HepG2 (cell line): Measurements from ENCODE around the gene ADAM10. TPM values are rescaled to one million over a fixed set of nuclear protein-coding genes. Genes with fewer than 3 reads are reported as not detected.

ENCODE experiments used
- BORCS8-MEF2B ChIP-seq: sonication (generic); formaldehyde crosslinking; IDR thresholded peaks from 2 replicates; pipeline ENCODE4 v1.8.0; 2022; ENCODE audit warnings: mild to moderate bottlenecking, missing genetic modification reagents
- GABPA ChIP-seq, 2 experiments: IDR thresholded peaks; 2 replicates each; pipeline ENCODE4 v1.6.1; 2011 to 2016; ENCODE audit warnings: low read depth in 2 of 2, low read length in 1 of 2, missing biosample characterization in 1 of 2, missing genetic modification characterization in 1 of 2
- MIER3 ChIP-seq: IDR thresholded peaks from 2 replicates; pipeline ENCODE4 v1.6.1; 2016; ENCODE audit warnings: missing compliant biosample characterization, borderline replicate concordance
- TSC22D2 ChIP-seq: sonication (generic); formaldehyde crosslinking; IDR thresholded peaks from 2 replicates; pipeline ENCODE4 v1.5.1; 2020; ENCODE audit warnings: missing genetic modification reagents, mild to moderate bottlenecking, borderline replicate concordance
- XBP1 ChIP-seq: sonication (generic); formaldehyde crosslinking; IDR thresholded peaks from 2 replicates; pipeline ENCODE4 v1.5.0; 2020; ENCODE audit warnings: missing genetic modification reagents
- ZFP41 ChIP-seq: sonication (generic); formaldehyde crosslinking; IDR thresholded peaks from 2 replicates; pipeline ENCODE4 v1.4.0; 2020; ENCODE audit warnings: mild to moderate bottlenecking, missing genetic modification reagents, borderline replicate concordance
- ZFYVE20 ChIP-seq: sonication (generic); formaldehyde crosslinking; IDR thresholded peaks from 2 replicates; pipeline ENCODE4 v1.8.0; 2023; ENCODE audit warnings: low read depth, mild to moderate bottlenecking, moderate library complexity, missing genetic modification reagents, borderline replicate concordance
- ZNF263 ChIP-seq: sonication (generic); formaldehyde crosslinking; IDR thresholded peaks from 2 replicates; pipeline ENCODE4 v1.4.0; 2020; ENCODE audit warnings: missing genetic modification reagents
- polyA plus RNA-seq, 8 experiments: library from polyadenylated mRNA; depleted of rRNA in 3 of 8; stranded (reverse) in 7 of 8; unstranded in 1 of 8; fragments of >200 nt; fragmentation: Illumina TruSeq in 4 of 8; extraction: Trizol in 4 of 8; gene quantifications; 2 replicates each; pipeline versions ENCODE4 v1.2.1 to v1.2.3, GENCODE V29; 2011 to 2016; ENCODE audit warnings: low read depth in 4 of 8, missing spikeins in 1 of 8, mixed read lengths in 1 of 8; ENCODE audit not compliant: insufficient read depth in 1 of 8
- total RNA-seq, 5 experiments: library from RNA; depleted of rRNA; stranded (reverse); fragments of >200 nt; fragmentation: Illumina TruSeq; extraction: Trizol; gene quantifications; 2 replicates each; pipeline ENCODE4 v1.2.3, GENCODE V29; 2016; ENCODE audit warnings: low read depth in 1 of 5
- TF ChIP-seq, protein P1 (sequence below): sonication (generic); formaldehyde crosslinking; IDR thresholded peaks from 2 replicates; pipeline ENCODE4 v1.5.1; 2020; ENCODE audit warnings: mild to moderate bottlenecking, missing genetic modification reagents, borderline replicate concordance
- TF ChIP-seq, protein P2 (sequence below): sonication (generic); formaldehyde crosslinking; IDR thresholded peaks from 2 replicates; pipeline ENCODE4 v1.4.0; 2020; ENCODE audit warnings: missing genetic modification reagents, low read depth, mild to moderate bottlenecking, borderline replicate concordance
- TF ChIP-seq, protein P3 (sequence below): sonication (generic); formaldehyde crosslinking; IDR thresholded peaks from 2 replicates; pipeline ENCODE4 v1.4.0; 2020; ENCODE audit warnings: mild to moderate bottlenecking, missing genetic modification reagents
- TF ChIP-seq, protein P4 (sequence below): sonication (generic); formaldehyde crosslinking; IDR thresholded peaks from 2 replicates; pipeline ENCODE4 v1.9.0; 2021; ENCODE audit warnings: missing genetic modification reagents, borderline replicate concordance
- TF ChIP-seq, protein P5 (sequence below): sonication (generic); formaldehyde crosslinking; IDR thresholded peaks from 2 replicates; pipeline ENCODE4 v1.8.0; 2023; ENCODE audit warnings: mild to moderate bottlenecking, missing genetic modification reagents

The ADAM10 gene
- total and polyA plus RNA-seq, 2 of the 13 experiments (the other 11 are each of a cell fraction or from before 2014, with no cell fraction given) = 92.7 to 125 TPM

DNA sequence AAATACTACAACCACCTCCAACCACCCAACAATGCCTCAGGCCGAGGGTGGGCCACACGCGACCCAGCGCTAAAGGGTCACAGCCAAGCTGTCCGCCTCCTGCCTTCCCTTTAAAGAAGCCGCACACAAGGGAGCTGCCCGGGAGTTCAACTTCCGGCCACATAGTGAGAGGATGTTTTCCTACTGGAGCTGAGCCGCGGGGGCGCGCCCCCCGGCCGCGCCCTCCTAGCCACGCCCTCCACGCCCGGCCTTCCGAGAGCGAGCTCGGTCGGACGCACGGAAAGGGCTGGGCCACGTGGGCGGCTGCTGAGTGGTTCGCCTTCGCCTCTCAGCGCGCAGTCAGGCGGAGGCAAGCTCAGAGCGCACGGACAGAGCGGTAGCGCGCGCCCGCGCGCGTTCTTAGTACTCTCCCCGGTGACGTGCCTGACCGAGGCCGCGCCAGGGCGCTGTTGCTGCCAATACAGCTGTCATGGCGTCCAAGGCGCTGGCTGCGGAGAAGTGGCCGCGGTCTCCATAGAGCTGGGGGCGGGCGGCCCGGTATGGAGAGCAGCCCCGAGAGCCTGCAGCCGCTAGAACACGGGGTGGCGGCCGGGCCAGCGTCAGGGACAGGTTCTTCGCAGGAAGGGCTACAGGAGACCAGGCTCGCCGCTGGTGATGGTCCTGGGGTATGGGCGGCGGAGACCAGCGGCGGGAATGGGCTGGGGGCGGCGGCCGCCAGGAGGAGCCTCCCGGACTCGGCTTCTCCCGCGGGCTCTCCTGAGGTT is 21.5 kb upstream of the ADAM10 start, which contains the start of gene MINDY2 (continued):
- TF ChIP-seq BORCS8-MEF2B (peak; percentile 45; the same call in 1 of the 2 replicates), XBP1 (CRISPR knock-in tag) (no peak), ZFYVE20 (CRISPR knock-in tag) (no peak), MIER3 (peak; percentile 55; the same call in 1 of the 2 replicates), TSC22D2 (CRISPR knock-in tag) (no peak), ZNF263 (CRISPR knock-in tag) (peak; percentile 21; the same call in 1 of the 2 replicates), GABPA (IDR thresholded peaks at IDR 0.05; ENCODE audit: low read depth, low read length) (peak; percentile 50), GABPA (CRISPR knock-in tag; IDR thresholded peaks at IDR 0.05; ENCODE audit: low read depth) (peak; percentile 86), ZFP41 (CRISPR knock-in tag) (no peak)
- TF ChIP-seq, protein P1, sequence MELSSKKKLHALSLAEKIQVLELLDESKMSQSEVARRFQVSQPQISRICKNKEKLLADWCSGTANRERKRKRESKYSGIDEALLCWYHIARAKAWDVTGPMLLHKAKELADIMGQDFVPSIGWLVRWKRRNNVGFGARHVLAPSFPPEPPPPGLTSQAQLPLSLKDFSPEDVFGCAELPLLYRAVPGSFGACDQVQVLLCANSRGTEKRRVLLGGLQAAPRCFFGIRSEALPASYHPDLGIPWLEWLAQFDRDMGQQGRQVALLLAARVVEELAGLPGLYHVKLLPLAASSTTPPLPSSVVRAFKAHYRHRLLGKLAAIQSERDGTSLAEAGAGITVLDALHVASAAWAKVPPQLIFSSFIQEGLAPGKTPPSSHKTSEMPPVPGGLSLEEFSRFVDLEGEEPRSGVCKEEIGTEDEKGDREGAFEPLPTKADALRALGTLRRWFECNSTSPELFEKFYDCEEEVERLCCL (CRISPR knock-in tag) = no peak; the same call in 1 of the 2 replicates
- TF ChIP-seq, protein P2, sequence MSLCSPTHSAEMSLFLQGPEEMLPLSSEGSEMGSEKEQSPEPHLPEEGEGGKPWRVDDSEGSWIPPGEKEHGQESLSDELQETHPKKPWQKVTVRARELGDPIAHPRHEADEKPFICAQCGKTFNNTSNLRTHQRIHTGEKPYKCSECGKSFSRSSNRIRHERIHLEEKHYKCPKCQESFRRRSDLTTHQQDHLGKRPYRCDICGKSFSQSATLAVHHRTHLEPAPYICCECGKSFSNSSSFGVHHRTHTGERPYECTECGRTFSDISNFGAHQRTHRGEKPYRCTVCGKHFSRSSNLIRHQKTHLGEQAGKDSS = peak; percentile 77; the same call in 1 of the 2 replicates
- TF ChIP-seq, protein P3, sequence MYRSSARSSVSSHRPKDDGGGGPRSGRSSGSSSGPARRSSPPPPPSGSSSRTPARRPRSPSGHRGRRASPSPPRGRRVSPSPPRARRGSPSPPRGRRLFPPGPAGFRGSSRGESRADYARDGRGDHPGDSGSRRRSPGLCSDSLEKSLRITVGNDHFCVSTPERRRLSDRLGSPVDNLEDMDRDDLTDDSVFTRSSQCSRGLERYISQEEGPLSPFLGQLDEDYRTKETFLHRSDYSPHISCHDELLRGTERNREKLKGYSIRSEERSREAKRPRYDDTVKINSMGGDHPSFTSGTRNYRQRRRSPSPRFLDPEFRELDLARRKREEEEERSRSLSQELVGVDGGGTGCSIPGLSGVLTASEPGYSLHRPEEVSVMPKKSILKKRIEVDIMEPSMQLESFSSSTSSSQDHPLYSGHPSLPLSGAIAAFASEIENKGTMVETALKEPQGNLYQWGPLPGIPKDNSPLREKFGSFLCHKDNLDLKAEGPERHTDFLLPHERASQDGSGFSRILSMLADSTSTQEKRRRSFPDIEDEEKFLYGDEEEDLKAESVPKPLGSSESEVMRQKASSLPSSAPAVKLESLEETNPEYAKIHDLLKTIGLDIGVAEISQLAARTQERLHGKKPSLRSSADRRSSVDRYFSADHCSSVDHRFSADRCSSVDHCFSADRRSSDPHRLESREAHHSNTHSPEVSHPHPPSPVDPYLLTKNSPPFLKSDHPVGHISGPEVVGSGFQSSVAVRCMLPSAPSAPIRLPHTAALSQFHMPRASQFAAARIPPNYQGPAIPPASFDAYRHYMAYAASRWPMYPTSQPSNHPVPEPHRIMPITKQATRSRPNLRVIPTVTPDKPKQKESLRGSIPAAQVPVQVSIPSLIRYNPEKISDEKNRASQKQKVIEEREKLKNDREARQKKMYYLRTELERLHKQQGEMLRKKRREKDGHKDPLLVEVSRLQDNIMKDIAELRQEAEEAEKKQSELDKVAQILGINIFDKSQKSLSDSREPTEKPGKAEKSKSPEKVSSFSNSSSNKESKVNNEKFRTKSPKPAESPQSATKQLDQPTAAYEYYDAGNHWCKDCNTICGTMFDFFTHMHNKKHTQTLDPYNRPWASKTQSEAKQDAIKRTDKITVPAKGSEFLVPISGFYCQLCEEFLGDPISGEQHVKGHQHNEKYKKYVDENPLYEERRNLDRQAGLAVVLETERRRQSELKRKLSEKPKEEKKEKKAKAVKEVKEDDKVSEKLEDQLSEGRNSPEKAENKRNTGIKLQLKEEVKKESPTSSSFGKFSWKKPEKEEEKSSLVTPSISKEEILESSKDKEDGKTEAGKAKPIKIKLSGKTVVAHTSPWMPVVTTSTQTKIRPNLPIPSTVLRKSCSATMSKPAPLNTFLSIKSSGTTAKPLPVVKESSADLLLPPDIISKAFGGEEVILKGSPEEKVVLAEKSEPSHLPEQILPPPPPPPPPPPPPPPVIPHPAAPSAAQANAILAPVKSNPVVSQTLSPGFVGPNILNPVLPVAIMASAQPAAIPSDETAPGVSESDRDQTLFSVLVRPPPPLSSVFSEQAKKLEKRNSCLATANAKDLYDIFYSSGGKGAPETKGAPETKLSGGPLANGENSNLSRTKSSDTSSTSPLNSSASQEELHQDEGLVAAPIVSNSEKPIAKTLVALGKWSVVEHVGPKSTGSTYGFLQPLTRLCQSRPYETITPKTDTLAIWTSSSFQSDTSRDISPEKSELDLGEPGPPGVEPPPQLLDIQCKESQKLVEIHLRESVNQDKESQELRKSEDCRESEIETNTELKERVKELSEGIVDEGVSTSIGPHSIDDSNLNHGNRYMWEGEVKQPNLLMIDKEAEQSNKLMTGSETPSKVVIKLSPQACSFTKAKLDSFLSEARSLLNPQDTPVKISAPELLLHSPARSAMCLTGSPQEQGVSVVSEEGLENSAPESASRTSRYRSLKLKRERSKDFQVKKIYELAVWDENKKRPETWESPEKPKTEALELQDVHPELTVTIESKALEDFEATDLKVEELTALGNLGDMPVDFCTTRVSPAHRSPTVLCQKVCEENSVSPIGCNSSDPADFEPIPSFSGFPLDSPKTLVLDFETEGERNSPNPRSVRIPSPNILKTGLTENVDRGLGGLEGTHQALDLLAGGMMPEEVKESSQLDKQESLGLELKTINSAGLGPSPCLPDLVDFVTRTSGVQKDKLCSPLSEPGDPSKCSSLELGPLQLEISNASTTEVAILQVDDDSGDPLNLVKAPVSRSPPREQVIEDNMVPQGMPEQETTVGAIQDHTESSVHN = no peak
- TF ChIP-seq, protein P4, sequence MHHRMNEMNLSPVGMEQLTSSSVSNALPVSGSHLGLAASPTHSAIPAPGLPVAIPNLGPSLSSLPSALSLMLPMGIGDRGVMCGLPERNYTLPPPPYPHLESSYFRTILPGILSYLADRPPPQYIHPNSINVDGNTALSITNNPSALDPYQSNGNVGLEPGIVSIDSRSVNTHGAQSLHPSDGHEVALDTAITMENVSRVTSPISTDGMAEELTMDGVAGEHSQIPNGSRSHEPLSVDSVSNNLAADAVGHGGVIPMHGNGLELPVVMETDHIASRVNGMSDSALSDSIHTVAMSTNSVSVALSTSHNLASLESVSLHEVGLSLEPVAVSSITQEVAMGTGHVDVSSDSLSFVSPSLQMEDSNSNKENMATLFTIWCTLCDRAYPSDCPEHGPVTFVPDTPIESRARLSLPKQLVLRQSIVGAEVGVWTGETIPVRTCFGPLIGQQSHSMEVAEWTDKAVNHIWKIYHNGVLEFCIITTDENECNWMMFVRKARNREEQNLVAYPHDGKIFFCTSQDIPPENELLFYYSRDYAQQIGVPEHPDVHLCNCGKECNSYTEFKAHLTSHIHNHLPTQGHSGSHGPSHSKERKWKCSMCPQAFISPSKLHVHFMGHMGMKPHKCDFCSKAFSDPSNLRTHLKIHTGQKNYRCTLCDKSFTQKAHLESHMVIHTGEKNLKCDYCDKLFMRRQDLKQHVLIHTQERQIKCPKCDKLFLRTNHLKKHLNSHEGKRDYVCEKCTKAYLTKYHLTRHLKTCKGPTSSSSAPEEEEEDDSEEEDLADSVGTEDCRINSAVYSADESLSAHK (CRISPR knock-in tag) = no peak
- TF ChIP-seq, protein P5, sequence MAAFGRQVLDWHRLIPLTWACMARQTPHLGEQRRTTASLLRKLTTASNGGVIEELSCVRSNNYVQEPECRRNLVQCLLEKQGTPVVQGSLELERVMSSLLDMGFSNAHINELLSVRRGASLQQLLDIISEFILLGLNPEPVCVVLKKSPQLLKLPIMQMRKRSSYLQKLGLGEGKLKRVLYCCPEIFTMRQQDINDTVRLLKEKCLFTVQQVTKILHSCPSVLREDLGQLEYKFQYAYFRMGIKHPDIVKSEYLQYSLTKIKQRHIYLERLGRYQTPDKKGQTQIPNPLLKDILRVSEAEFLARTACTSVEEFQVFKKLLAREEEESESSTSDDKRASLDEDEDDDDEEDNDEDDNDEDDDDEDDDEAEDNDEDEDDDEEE (CRISPR knock-in tag) = peak; percentile 78; the same call in 1 of the 2 replicates
